Stimulated activated CD4-positive, alpha-beta T cell treated with anti-CD3 and anti-CD28 coated beads, Interleukin-1b, Interleukin-23, amount 100 ng/mL, for 4 hours (primary cell): ENCODE measurements around the gene PHACTR3.

Experiments used
- DNase-seq, 2 donors: peaks; one replicate each; pipeline ENCODE4 v3.0.0-alpha.2; 2020; ENCODE audit warnings: low read depth in 2 of 2

PHACTR3 gene

GRCh38 chr20:59777331-59777725, 173.0 kb downstream of the PHACTR3 start:
- DNase-seq, result no peak

- DNase-seq, result no peak
These were observed 173.7 kb downstream of the PHACTR3 start for GRCh38 chr20:59777814-59778575.

- no peak for DNase-seq
These were observed 174.4 kb downstream of the PHACTR3 start for GRCh38 chr20:59778615-59779200.

DNA sequence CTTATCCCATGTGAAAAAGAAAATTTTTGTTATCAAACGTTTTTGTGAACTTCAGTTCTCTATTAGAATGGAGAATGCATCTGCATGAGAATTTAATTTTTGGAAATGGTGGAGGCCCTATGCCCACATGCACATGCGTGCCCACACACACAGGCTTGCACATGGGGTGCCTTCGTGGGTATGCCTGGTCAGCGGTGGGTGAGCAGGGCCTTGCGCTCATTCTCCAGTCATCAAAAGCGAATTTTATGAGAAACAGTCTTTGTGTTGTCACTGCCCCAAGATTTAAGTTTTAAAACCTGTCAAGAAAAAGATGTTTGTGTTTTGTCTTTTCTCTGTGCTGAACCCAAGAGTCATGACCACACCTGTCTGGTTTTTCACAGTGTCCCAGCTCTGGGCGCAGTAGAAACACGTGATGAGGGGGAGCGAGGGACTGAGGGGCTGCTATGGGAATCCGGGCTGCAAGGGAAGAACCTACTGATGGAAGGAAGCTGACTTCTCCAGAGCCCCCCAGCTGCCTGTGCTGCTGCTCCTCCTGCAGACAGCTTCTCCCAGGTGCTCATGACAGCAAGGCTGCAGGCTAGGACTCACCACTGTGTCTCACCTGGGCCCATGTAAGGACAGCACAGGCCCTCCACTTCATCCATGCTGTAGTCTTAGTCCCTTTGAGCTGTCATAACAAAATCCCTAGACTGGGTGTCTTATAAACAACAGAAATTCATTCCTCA, 175.5 kb downstream of the PHACTR3 start:
- no peak for DNase-seq

DNA sequence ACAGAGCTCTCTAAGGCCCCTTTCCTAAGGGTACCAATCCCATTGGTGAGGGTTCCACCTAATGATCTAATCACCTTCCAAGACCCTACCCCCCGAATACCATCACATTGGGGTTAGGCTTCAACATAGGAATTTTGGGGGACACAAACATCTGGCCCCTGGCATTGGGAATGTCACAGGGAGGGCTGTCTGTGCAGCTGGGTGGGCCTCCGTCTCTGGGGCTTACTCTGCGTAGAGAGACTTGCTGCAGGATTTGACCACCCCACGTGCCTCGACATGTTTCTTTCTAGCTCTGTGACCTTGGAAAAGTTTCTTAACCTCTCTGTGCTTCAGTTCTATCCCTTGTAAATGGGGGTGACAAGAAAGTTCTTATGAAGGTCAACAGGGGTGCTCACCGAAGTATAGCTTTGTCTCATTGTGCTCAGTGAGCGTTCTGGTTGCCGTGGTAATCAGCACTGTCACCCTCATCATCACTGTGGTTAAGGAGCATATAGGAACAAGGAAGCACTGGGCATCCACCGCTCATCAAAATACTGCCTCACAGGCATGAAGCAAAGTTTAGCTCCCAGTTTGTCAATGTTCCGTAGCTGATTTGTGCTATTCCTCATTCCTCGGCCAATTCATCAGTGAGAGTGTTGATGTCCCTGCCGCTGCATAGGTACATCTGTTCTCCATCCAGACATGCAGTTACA, 176.3 kb downstream of the PHACTR3 start:
- DNase-seq, result no peak

DNA sequence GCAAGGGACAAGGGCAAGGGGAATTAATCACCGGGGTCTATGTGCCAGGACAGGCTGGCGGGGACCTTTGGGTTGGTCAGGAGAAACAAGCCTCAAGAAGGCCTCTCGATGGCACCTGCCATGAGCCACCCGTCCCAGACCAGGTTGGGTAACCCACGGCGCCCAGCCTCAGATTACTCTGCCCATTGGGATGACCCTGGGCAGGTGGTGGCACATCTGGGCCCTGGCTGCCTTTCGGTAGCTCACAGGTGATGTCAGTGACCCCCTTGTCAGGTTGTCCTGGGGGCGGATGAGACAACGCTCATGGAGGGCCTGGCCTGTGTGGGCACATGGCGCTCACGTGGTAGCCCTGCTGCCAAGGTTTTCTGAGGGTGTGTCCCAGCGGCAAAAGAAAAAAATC, 176.9 kb downstream of the PHACTR3 start:
- DNase-seq, result no peak

DNA sequence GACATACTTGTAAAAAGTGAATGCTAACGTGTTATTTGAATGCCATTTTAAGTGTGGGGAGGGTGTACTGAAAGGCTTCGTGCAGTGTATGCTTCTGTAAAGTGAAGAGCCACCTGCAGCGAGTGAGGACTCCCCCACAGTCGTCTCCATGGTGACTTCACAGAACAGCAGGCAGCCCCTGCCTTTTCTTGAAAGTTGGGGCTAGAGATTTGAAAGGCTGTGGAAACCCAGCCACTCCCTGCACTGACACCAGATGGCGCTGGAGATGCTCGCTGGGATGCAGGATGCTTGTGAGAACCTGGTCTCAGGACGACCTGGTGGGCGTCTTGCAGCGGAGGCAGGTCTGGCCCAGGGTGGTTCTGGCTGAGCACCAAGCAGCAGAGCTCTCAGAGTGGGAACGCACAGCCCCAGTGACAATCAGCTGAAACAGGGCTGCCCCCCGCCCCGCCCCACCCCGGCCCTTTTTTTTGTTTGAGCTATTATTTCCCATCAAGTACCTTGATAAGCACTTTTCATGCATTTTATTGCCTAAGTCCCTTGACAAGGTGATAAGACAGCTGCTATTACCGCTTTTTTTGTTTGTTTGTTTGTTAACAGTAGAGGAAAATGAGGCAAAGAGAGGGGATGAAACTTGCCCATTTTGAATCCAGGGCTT, 178.8 kb downstream of the PHACTR3 start:
- DNase-seq, result peak in 1 of 2 donors; percentile 7

GRCh38 chr20:59783641-59784010, 179.3 kb downstream of the PHACTR3 start:
- no peak for DNase-seq

DNA sequence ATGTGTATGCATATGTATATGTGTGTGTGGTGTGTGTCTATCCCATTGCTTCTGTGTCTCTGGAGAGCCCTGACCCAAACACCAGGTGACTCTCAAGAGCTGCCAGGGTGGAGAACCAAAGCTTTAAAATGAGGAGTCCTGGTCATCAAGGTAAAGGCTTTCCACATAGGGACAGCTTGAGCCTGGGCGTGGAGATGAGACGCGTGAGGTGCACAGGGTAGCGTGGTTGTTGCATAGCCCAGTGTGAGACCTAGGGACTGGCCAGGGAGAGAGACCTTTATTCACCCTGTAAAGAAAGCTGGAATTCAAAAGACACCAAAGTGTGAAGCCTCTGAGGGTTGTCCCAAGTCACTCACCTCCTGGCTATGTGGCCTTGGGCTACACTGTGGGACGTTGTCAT, 180.0 kb downstream of the PHACTR3 start:
- DNase-seq, result no peak

DNA sequence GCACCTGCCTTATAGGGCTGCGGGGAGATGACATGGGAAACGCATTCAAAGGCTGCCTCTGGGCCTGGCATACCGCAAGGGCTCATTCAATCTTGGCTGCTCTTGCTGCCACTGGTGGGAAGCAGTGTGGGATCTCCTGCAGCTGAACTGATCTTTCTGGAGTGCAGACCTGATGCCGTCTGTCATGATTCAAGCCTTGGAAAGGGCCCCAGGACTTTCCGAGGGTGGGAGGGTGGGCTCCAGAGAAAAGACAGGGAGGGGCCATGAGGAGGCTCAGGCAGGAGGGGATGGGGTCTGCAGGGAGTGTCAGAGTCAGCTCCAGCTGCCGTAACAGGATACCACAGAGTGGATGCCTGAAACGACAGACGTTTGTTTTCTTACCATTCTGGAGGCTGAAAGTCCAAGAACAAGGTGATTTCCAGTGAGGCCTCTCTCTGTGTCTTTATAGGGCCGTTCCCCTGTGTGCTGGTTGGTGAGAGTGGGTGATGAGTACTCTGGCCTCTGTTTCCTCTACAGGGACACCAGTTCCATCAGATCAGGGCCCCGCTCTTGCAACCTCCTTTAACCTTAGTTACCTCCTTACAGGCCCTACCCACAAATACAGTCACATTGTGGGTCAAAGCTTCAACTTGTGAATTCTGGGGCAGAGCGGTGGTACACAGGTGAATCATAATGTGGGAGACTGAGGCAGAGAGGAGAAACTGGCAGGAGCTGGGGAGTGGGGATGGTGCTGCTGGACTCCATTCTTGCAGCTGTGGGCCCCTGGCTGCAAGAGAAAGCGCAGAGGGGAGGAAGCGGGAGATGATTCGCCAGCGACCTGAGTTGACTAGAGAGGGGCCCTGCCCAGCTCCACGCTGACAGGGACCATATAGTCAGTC, 180.7 kb downstream of the PHACTR3 start:
- DNase-seq, result no peak

DNA sequence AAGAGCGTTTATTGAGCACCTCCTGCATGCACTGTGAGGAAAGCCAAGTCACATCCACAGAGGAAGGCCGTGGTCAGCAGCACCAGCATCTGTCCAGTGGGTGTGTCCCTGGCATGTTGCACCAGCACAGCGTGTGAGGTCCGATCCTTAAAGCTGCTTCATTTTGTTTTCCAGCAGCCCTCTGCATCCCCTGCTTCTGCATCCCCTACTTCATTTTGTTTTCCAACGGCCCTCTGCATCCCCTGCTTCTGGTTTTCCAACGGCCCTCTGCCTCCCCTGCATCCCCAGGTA, 181.3 kb downstream of the PHACTR3 start:
- no peak for DNase-seq

DNA sequence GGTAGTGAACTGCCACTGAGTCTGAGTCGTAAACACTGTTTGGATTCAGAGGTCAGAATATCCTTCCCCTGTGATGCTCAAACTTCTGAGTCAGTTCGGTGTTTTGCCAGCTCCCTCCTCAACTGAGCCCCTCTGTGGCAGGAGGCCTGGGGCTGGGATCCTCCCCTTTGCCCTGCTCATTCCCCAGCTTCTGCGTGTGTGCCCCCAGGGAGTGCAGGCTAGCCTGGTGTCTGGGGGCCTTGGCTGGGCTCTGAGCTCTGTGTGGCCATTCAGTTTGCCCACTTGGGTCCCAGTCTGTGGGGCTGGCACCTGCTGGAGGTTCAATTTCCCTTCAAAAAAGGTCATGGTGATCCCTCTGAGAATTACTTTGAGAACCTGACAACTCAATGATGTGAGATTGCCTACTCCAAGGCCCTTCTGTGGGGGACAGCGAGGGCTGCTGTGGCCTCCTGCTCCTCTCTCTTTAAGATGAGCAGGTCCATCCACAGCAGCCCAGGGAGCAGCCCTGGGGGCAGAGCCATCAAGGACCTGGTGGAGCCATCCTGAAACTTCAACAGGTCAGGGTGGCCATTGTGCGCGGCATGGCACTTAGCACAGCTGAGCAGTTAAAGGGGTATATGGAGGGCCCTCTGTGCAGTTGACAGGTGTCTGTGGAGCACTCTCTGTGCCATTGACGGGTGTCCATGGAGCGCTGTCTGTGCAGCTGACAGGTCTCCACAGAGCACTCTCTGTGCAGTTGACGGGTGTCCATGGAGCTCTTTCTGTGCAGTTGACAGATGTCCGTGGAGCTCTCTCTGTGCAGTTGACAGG, 181.9 kb downstream of the PHACTR3 start:
- DNase-seq, result no peak

DNA sequence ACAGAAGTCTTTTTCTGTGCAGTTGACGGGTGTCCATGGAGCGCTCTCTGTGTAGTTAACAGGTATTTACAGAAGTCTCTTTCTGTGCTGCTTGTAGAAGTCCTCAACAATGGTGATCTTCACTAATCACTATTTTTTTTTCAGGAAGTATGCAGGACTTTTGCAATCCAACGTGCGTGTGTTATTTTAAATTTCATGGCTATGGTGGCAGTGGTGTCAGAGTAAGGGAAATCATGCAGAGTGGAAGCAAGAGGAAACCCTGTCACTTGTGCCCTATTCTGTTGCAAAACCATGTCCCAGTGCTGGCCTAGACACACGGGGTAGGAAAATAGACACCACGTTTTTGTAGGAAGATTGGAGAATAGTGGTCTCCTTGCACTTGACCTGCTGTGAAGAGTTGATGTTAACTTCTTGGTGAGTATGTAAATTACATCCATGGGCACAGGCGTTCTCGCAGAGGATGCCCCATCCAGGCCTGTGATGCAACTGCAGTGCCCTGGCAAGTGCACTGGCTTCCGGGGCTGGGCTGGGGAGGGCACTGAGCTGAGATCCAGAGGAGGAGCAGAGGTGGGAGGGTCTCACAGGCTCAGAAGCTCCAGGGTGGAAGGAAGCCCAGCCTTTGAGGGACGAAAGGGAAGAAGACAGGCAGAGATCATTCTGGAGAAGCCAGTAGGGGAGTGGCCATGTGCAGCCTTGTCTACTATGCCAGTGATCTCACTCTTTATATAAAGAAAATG, 182.6 kb downstream of the PHACTR3 start:
- no peak for DNase-seq

DNA sequence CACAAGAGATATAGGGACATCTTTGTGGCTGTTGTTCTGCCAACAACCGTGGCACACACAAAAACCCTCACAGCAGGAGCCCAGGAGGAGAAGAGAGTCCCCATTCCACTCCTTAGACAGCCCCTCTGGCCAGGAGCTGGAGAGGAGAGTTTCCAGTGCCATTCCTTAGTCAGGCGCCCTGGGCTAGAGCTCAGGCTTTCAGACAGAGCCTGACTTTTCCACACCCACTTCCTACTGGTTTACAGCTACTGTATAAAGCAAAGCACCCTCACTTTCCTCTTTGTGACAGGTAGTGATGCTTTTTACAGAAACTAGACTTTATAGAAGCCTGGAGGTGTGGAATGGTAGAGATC, 183.2 kb downstream of the PHACTR3 start:
- DNase-seq, result no peak

- DNase-seq, result no peak
These were observed 183.9 kb downstream of the PHACTR3 start for GRCh38 chr20:59788196-59788735.

- no peak for DNase-seq
These were observed 184.6 kb downstream of the PHACTR3 start for GRCh38 chr20:59788811-59789397.

GRCh38 chr20:59789686-59790085, 185.3 kb downstream of the PHACTR3 start:
- DNase-seq, result no peak

DNA sequence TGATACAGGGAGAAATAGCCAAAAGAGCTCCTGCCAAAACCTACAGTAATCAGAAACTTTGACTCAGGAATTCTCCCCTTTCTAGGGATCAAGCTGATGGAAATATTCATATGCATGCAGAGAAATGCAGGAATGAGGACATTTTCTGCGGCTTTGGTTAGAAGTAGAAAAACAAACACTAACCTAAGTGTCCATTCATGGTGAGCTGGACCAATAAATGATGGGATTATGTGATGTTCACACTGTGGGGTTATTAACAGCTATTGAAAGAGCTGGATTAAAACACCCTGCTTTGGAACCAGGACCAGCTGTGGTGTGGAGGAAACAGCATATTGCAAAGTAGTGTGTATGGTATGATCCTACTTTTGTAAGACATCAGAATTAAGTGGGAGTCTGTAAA, 186.0 kb downstream of the PHACTR3 start:
- no peak for DNase-seq

DNA sequence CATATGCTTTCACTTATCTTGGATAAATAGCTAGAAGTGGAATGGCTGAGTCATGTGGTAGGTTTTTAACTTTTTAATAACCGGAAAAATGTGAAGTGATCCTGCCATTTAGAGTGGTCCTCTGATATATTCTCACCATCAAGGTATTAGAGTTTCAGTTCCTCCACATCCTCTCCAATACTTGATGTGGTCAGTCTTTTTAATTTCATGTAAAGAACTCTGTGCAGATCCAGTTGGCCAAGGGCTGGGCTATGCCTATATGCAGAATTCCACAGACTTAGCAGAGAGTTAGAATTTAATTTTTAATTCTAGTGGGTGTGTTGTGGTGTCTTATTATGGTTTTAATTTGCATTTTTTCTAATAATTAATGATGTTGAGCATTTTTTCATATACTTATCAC, 188.0 kb downstream of the PHACTR3 start:
- DNase-seq, result no peak
